Kidney epithelial cell (primary cell): ENCODE data around the gene DYNC2H1. TPM values are rescaled to one million over a fixed set of nuclear protein-coding genes. Genes with fewer than 3 reads are reported as not detected.
"Not testable (repeated sequence)": the region's sequence is repeated elsewhere in the genome, so short reads cannot be mapped to it uniquely, and the experiment has no call there.

Experiments
- DNase-seq: peaks from one replicate; pipeline ENCODE4 v3.0.0-alpha.2; 2010; ENCODE audit warnings: low read depth
- H3K27me3 ChIP-seq: 2 replicates; pipeline ENCODE4 v1.6.0; 2011; ENCODE audit warnings: low read length; ENCODE audit not compliant: control insufficient read depth, insufficient read depth
- H3K36me3 ChIP-seq: 2 replicates; pipeline ENCODE4 v1.5.1; 2011; ENCODE audit warnings: low read length; ENCODE audit not compliant: control insufficient read depth, insufficient read depth
- H3K4me3 ChIP-seq: 2 replicates; pipeline ENCODE4 v1.5.1; 2011; ENCODE audit warnings: low read depth, mild to moderate bottlenecking, control low read depth, low read length
- total RNA-seq: library from RNA; depleted of rRNA; stranded (reverse); fragments of >200 nt; gene quantifications from 2 replicates; pipeline ENCODE4 v1.2.3, GENCODE V29; 2015
- TF ChIP-seq, protein P1 (sequence below): IDR thresholded peaks from 2 replicates; pipeline ENCODE4 v1.5.1; 2011; ENCODE audit warnings: mild to moderate bottlenecking, moderate library complexity, low read length, control low read depth, inconsistent platforms; ENCODE audit not compliant: insufficient read depth, poor library complexity, severe bottlenecking

The DYNC2H1 gene
- total RNA-seq, 1 donor from 2014 or later, result 10.5 TPM

DNA sequence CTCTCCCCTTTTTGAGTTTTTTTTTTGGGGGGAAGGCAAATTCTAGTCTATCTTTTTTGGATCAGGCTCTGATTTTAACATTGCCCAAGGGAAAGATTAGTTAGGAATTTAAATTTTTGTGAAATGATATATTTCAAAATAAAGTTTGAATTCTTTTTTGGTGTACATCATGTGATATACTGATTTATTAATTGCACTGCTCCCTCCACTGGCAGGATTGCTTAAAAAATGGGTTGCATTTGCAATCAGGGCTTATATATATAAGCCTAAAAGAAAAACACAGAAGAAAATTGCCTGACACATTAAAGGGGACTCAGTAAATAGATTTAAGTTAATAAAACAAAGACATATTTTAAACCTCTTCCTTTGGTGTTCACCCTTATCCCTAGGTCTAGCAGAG lies 1.2 kb downstream of the DYNC2H1 start:
- Histone ChIP-seq H3K4me3 (peak overlapping the region; percentile 75), H3K27me3 (no peaks in the 10 kb centered on the region), H3K36me3 (no peaks in the 10 kb centered on the region)
- TF ChIP-seq, protein P1, sequence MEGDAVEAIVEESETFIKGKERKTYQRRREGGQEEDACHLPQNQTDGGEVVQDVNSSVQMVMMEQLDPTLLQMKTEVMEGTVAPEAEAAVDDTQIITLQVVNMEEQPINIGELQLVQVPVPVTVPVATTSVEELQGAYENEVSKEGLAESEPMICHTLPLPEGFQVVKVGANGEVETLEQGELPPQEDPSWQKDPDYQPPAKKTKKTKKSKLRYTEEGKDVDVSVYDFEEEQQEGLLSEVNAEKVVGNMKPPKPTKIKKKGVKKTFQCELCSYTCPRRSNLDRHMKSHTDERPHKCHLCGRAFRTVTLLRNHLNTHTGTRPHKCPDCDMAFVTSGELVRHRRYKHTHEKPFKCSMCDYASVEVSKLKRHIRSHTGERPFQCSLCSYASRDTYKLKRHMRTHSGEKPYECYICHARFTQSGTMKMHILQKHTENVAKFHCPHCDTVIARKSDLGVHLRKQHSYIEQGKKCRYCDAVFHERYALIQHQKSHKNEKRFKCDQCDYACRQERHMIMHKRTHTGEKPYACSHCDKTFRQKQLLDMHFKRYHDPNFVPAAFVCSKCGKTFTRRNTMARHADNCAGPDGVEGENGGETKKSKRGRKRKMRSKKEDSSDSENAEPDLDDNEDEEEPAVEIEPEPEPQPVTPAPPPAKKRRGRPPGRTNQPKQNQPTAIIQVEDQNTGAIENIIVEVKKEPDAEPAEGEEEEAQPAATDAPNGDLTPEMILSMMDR, result no peak
- no peak for DNase-seq

DNA sequence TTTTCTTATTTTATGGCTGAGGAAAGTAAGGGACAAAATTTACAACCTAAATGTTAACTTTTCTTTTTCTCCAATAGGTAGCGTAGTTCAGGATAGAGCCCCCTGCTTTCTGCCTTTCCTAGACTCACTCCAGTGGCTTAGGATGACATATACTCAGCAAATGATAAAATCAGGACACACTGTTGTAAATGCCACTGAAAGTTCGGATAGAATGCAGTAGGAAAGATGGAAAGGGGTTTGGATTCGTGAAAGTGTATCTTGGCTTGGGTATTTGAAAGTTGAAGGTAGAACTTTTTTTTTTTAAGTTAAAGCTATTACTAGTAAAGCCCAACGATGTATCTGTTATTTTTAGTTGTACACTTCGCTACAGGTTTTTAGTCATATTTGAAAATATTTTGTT lies 2.2 kb downstream of the DYNC2H1 start:
- no peak overlapping the region for H3K4me3 ChIP-seq
- TF ChIP-seq, protein P1, result no peak
- no peaks in the 10 kb centered on the region for H3K36me3 ChIP-seq
- no peaks in the 10 kb centered on the region for H3K27me3 ChIP-seq
- no peak for DNase-seq

DNA sequence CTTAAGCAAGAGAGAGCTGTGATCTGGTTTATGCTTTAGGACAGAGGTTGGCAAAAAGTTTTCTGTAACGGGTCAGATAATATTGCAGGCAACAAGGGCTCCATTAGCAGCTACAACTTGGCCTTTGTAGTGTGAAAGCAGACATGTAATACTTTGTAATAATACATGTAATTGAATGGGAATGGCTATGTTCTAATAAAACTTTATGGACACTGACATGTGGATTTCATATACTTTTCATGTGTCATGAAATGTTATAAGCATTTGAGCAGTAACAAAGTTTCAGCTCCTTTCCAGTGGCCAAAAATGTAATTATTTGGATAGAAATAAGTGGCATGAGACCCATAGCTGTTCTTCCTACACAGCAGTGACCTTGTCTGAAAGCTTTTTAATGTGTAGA lies 3.1 kb downstream of the DYNC2H1 start:
- no peak for DNase-seq
- Histone ChIP-seq H3K36me3 (no peaks in the 10 kb centered on the region), H3K4me3 (no peak overlapping the region), H3K27me3 (no peaks in the 10 kb centered on the region)
- TF ChIP-seq, protein P1, result no peak

DNA sequence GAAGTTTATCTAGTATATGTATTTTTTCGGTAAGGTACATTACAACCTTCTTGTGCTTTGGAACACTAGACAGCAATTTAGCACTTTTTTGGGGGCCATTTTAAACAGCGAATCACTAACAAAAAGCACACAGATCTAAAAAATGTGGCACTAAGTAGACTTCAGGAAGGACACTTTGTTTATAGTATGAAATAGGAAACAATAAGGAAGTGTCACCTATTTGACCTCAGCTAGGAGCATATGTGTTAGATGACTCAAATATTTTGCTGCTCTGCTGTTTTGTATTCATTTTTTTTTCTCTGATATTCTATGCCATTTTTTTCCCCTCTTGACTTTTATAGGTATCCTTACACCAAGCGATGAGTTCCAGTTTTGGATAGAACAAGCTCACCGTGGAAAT lies 5.6 kb downstream of the DYNC2H1 start:
- TF ChIP-seq, protein P1, result no peak

DNA sequence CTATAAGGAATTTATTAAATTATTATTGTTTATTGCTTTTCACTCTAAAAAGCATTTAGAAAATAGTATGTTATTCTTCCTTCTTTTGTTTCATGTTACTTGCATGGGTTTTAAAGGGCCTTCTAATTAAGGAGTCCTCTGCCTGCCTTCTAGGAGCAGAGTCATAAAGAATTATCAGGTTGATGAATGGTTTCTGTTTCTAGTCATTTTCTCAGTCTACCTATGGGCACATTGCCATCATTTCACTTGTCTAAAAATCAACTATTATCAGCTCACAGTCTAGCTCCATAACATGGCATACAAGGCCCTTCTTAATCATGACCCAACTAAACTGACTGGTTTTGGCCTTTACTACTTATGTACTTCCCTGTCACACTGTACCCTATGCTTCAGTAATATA lies 16.2 kb downstream of the DYNC2H1 start:
- H3K27me3 ChIP-seq, result no peaks in the 10 kb centered on the region
- H3K36me3 ChIP-seq, result no peaks in the 10 kb centered on the region
- H3K4me3 ChIP-seq, result no peak overlapping the region
- DNase-seq, result no peak
- TF ChIP-seq, protein P1, result no peak

More for the DNA sequence above, 5.6 kb downstream of the DYNC2H1 start:
- Histone ChIP-seq H3K4me3 (no peak overlapping the region), H3K36me3 (no peaks in the 10 kb centered on the region), H3K27me3 (no peaks in the 10 kb centered on the region)
- DNase-seq, result no peak

DNA sequence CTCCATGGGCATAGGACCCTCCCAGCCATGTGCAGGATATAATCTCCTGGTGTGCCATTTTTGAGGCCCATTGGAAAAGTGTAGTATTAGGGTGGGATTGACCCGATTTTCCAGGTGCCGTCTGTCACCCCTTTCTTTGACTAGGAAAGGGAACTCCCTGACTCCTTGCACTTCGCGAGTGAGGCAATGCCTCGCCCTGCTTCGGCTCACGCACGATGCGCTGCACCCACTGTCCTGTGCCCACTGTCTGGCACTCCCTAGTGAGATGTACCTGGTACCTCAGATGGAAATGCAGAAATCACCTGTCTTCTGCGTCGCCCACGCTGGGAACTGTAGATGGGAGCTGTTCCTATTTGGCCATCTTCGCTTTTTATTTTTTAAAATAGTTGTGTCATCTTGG lies 32.8 kb downstream of the DYNC2H1 start:
- DNase-seq, H3K36me3 ChIP-seq, H3K4me3 ChIP-seq, H3K27me3 ChIP-seq: not testable (repeated sequence)
